Activated CD4-positive, alpha-beta memory T cell treated with anti-CD3 and anti-CD28 coated beads for 36 hours (primary cell): Measurements from ENCODE around the gene TFDP1. TPM values are rescaled to one million over a fixed set of nuclear protein-coding genes. Genes with fewer than 3 reads are reported as not detected.

ENCODE experiments used
- total RNA-seq, 2 experiments: library from RNA; stranded (reverse); gene quantifications; one replicate each; pipeline ENCODE4 v1.2.3, GENCODE V29; 2021

The TFDP1 gene
- total RNA-seq, 2 experiments from 2014 or later, result 149 to 156 TPM

Other genes starting within 250 kb of the TFDP1 start
- under 1 TPM; 0.44 to 0.59 TPM for gene GRTP1, start 220.6 kb upstream of the TFDP1 start, total RNA-seq
- gene ADPRHL1, start 131.3 kb upstream of the TFDP1 start, total RNA-seq, result under 1 TPM; 0.50 to 0.56 TPM
- 10 to 100 TPM; 14.4 to 15.8 TPM for gene DCUN1D2, start 94.0 kb upstream of the TFDP1 start, total RNA-seq
- not detected for gene ATP4B, start 73.4 kb downstream of the TFDP1 start, total RNA-seq
- gene GRK1, start 82.5 kb downstream of the TFDP1 start, total RNA-seq, result not detected
- gene TMEM255B, start 174.5 kb downstream of the TFDP1 start, total RNA-seq, result under 1 TPM; 0.61 to 0.88 TPM